Medulla oblongata (tissue), 1 donor: ENCODE data around the gene CTDSP2.

Experiments used
- DNase-seq: peaks from one replicate; pipeline ENCODE4 v3.0.0-alpha.2; 2015; ENCODE audit errors: extremely low spot score

Gene CTDSP2

GRCh38 chr12:57816001-57816854, 30.3 kb downstream of the CTDSP2 start:
- no peak for DNase-seq

DNA sequence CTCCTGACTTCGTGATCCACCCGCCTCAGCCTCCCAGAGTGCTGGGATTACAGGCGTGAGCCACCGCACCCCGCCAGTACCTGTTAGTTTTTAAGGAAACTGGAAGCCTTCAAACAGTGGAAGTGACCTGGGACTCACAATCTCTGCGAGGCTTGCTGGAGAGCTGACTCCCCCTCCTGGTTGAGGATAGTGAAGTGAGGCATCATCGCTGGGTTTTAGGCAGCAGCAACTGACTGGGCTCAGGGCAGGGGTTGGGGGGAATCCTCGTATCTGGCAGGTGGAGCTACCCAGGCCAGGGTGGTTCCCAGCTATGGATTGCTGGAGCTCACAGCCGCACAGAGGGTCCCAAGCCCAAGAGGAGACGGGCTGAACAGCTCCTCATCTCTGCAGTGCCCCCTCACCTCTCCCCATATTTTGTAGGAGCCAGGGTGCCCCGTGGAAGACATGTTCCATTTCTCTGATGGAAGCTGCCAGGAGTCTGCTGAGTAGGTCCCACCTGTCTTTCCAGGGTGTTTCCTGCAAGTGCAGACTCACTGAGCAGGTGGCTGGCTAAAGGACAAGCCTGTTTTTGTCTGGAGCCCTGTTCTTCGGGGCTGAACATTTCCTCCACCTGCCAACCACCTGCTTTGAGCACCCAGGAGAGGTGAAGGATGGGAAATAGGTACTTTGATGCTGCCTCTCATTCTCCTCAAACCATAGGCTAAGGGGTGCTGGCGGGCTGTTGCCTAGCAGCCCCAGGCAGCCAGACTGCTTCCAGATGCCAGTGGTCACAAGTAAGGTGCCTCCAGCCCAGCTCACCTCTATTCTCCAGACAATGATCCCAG, 31.1 kb downstream of the CTDSP2 start:
- no peak for DNase-seq

GRCh38 chr12:57813971-57814772, 32.4 kb downstream of the CTDSP2 start:
- DNase-seq, result no peak

- no peak for DNase-seq
Observed at GRCh38 chr12:57813111-57813970, 33.2 kb downstream of the CTDSP2 start.

- no peak for DNase-seq
Observed at GRCh38 chr12:57811028-57811755, 35.3 kb downstream of the CTDSP2 start.

DNA sequence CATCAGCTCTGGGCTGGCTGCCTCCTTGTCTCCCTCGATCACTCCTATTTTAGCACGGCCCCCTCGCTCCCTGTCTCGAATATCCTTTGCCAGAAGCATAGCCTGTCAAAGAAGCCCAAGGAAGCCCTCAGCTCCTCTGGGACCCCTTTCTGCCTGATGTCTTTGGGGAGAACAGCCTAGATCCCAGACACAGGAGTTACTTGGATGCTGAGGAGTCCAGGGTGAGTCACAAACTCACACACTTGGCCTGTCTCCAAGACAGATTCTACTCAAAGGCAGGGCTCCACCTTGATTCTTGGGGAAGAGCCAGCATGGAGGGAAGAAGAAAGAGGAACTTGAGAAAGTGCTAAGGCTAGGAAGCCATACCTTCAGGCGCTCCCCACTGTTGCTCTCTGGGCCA, 36.1 kb downstream of the CTDSP2 start:
- no peak for DNase-seq

GRCh38 chr12:57809425-57809824, 37.1 kb downstream of the CTDSP2 start:
- DNase-seq, result no peak

DNA sequence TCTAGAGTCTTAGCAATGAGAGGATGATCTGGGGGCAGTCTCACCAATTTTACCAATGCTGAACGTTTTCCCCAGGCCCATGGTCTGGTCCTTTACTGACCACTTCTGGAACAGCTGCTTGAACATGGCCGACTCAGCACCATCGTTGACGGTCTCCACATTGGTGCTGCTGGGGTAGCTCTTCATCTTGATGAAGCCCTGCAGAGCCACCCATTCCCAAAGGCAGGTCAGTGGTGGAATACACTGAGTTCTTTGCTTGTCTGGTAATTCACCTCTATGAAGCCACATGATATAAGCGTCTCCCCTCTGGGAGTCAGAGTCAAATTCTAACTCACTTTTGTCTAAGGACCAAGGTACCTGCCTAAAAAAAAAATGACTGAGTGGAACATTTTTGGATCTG, 38.2 kb downstream of the CTDSP2 start:
- no peak for DNase-seq

DNA sequence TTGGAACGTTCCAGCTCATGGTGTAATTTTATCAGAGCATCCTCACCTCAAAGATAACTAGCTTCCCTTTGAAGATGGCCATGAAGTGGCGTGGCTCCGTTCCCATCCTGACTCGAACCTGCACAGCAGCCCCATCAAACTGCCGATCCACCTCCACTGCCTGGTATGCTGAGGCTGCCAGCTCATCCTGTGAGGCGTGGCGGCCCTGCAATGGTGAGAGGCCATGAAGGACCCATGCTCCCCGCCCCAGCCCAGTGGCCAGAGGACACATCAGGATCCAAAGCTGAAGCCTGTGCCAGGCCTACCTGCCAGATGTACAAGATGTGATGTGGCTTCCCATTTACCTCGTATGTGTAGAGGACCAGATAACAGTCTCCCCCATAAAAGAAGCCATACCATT, 39.2 kb downstream of the CTDSP2 start:
- DNase-seq, result no peak

DNA sequence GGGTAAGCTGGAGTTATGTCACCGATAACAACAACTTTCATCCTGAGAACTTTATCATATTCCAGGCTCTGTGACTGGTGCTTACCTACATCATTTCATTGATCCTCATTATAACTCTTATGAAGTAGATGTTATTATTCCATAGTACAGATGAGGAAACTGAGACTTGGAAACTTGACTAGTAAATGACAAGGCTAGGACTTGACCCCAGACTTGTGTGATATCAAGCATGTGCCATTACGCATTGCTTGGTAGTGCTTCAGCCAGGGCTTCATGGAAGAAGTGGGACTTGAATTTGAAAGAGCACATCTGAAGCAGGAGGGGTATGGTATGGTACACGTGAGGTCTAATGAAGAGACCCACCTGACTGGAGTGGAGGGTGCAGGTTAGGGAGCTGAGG, 39.9 kb downstream of the CTDSP2 start:
- no peak for DNase-seq

GRCh38 chr12:57803319-57803893, 43.1 kb downstream of the CTDSP2 start:
- DNase-seq, result peak; percentile 33

DNA sequence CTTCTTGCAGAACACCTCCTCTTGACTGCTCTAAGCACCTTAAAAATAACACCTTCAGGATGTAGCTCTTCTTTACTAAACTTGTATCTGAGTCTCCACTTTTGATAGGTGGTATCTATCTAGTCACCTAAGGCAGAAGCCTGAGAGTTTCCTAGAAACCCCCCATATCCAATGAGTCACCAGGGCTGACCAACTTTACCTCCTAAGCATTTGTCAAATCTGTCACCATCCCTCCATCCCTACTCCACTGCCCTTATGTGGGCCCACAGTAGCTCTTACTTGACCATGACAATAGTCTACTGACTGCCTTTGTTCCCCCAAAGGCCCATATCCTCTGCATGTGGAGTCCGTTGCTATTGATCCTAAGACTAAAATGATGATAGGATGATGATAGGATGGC, 43.9 kb downstream of the CTDSP2 start:
- no peak for DNase-seq

GRCh38 chr12:57800965-57801364, 45.6 kb downstream of the CTDSP2 start:
- no peak for DNase-seq

DNA sequence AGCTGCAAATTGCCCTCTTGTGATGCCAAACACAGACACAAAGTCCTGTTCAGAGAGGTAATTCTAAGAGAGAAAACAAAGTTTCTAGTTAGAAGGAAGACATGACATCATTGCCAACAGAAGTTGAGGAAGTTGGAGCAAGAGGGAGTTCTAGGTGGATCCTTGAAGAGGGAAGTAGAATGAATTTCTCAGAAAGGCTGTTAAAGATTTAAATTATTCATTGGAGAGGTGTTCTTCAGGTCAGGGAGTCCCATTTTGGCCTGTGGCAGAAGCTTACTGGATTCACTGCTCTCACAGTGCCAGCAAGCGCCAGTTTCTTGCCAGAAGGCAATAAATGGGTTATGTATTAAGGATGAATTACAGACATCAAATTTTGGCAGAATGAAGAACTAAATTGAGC, 48.6 kb downstream of the CTDSP2 start:
- no peak for DNase-seq

- no peak for DNase-seq
Observed at GRCh38 chr12:57796996-57797395, 49.5 kb downstream of the CTDSP2 start.

GRCh38 chr12:57795354-57795753, 51.2 kb downstream of the CTDSP2 start:
- no peak for DNase-seq

GRCh38 chr12:57793920-57794319, 52.6 kb downstream of the CTDSP2 start:
- no peak for DNase-seq

GRCh38 chr12:57783861-57784260, 62.7 kb downstream of the CTDSP2 start:
- DNase-seq, result no peak

- DNase-seq, result no peak
Observed at GRCh38 chr12:57783466-57783801, 63.1 kb downstream of the CTDSP2 start.
